ENCODE results near the gene CSTF2T.

Gene CSTF2T

GRCh38 chr10:51666456-51666855 is 32.9 kb downstream of the CSTF2T start:
- no peak for DNase-seq (ENCODE audit: insufficient read length, low spot score)
- no peak for TF ChIP-seq CTCF (IDR thresholded peaks at IDR 0.05; ENCODE audit: insufficient read depth, missing control alignments)
- no peak for FAIRE-seq

- FAIRE-seq (no peak), DNase-seq (ENCODE audit: insufficient read length, low spot score) (no peak)
- no peak for TF ChIP-seq CTCF (IDR thresholded peaks at IDR 0.05; ENCODE audit: insufficient read depth, missing control alignments)
These were observed 36.3 kb downstream of the CSTF2T start for GRCh38 chr10:51663086-51663485.

- FAIRE-seq = no peak
- no peak for DNase-seq (ENCODE audit: insufficient read length, low spot score)
- TF ChIP-seq CTCF (IDR thresholded peaks at IDR 0.05; ENCODE audit: insufficient read depth, missing control alignments) = no peak
These were observed 40.1 kb downstream of the CSTF2T start for GRCh38 chr10:51659344-51659743.

- TF ChIP-seq CTCF (IDR thresholded peaks at IDR 0.05; ENCODE audit: insufficient read depth, missing control alignments) = no peak
- FAIRE-seq (no peak), DNase-seq (ENCODE audit: insufficient read length, low spot score) (no peak)
These were observed 41.4 kb downstream of the CSTF2T start for GRCh38 chr10:51658000-51658399.

GRCh38 chr10:51656503-51656902 is 42.9 kb downstream of the CSTF2T start:
- no peak for TF ChIP-seq CTCF (IDR thresholded peaks at IDR 0.05; ENCODE audit: insufficient read depth, missing control alignments)
- FAIRE-seq (no peak), DNase-seq (ENCODE audit: insufficient read length, low spot score) (no peak)

GRCh38 chr10:51654918-51655317 is 44.5 kb downstream of the CSTF2T start:
- FAIRE-seq = no peak
- TF ChIP-seq CTCF (IDR thresholded peaks at IDR 0.05; ENCODE audit: insufficient read depth, missing control alignments) = no peak

GRCh38 chr10:51653025-51653424 is 46.4 kb downstream of the CSTF2T start:
- no peak for DNase-seq (ENCODE audit: insufficient read length, low spot score)
- no peak for FAIRE-seq
- TF ChIP-seq CTCF (IDR thresholded peaks at IDR 0.05; ENCODE audit: insufficient read depth, missing control alignments) = no peak

More at GRCh38 chr10:51654918-51655317, 44.5 kb downstream of the CSTF2T start:
- DNase-seq (ENCODE audit: insufficient read length, low spot score) = no peak
